Left ventricle myocardium inferior (tissue), 1 donor: ENCODE results near the gene SPTLC1. TPM values are rescaled to one million over a fixed set of nuclear protein-coding genes. Genes with fewer than 3 reads are reported as not detected.
A peak's percentile ranks its signal among the peaks of the same experiment; 100 is the strongest.
"Not testable (repeated sequence)": the region's sequence is repeated elsewhere in the genome, so short reads cannot be mapped to it uniquely, and the experiment has no call there.

Experiments
- DNase-seq: peaks from one replicate; pipeline ENCODE4 v3.0.0-alpha.2; 2020
- H3K27ac ChIP-seq: fragments of 200-600 bp; replicated peaks from 2 replicates; pipeline ENCODE4 v1.8.0; 2021
- H3K27me3 ChIP-seq: fragments of 200-600 bp; 2 replicates; pipeline ENCODE4 v1.8.0; 2021; ENCODE audit warnings: low read depth
- H3K36me3 ChIP-seq: fragments of 200-600 bp; 2 replicates; pipeline ENCODE4 v1.8.0; 2021
- H3K4me1 ChIP-seq: fragments of 200-600 bp; 2 replicates; pipeline ENCODE4 v1.8.0; 2021
- H3K4me3 ChIP-seq: fragments of 200-600 bp; 2 replicates; pipeline ENCODE4 v1.8.0; 2021; ENCODE audit warnings: mild to moderate bottlenecking, moderate library complexity
- H3K9me3 ChIP-seq: fragments of 200-600 bp; replicated peaks from 2 replicates; pipeline ENCODE4 v1.8.0; 2021
- intact Hi-C: fragments of 100-400 bp; cut with micrococcal nuclease; formaldehyde crosslinking; loops from one replicate; pipeline ENCODE4 v1.11.0; 2022
- total RNA-seq: library from RNA; stranded (reverse); fragmentation: NEBNext Ultra II Directional; extraction: Animal tissue kit (Norgen Biotek cat#: 25700); gene quantifications from one replicate; pipeline ENCODE4 v1.2.1, GENCODE V29; 2021
- TF ChIP-seq, protein P1 (sequence below): fragments of 200-600 bp; IDR thresholded peaks from 2 replicates; pipeline ENCODE4 v1.8.0; 2021; ENCODE audit warnings: antibody characterized with exemption, mild to moderate bottlenecking, borderline replicate concordance
- donor health status: DM: no; HTN: yes; CAD: no; lungs with severe emphysema.

The SPTLC1 gene
- total RNA-seq, 1 donor from 2014 or later: 21.9 TPM

DNA sequence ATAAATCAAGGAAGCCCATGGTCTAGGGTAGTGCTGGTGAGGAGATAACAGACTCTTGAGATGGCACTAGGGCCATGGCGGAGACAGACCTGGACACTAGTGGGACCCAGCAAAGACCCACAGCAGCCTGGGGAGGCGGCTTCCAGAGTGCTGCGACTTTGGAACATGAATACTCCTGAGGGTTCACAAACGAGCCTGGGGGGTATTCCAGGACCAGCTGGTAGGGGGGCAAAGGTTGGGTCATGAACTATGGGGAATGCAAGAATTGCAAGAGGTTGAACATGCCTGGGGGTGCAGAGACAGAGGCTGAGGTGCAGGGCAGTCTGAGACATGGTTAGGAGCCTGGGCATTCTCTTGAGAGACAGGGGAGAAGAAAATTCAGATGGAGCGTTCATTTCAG is 43.8 kb upstream of the SPTLC1 start:
- intact Hi-C loops: no loop called here
- TF ChIP-seq, protein P1, sequence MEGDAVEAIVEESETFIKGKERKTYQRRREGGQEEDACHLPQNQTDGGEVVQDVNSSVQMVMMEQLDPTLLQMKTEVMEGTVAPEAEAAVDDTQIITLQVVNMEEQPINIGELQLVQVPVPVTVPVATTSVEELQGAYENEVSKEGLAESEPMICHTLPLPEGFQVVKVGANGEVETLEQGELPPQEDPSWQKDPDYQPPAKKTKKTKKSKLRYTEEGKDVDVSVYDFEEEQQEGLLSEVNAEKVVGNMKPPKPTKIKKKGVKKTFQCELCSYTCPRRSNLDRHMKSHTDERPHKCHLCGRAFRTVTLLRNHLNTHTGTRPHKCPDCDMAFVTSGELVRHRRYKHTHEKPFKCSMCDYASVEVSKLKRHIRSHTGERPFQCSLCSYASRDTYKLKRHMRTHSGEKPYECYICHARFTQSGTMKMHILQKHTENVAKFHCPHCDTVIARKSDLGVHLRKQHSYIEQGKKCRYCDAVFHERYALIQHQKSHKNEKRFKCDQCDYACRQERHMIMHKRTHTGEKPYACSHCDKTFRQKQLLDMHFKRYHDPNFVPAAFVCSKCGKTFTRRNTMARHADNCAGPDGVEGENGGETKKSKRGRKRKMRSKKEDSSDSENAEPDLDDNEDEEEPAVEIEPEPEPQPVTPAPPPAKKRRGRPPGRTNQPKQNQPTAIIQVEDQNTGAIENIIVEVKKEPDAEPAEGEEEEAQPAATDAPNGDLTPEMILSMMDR: no peak
- no peaks in the 10 kb centered on the region for H3K4me1 ChIP-seq
- H3K27me3 ChIP-seq: peaks cover 3% of the 10 kb centered on the region
- peaks cover 1% of the 10 kb centered on the region for H3K9me3 ChIP-seq
- H3K4me3 ChIP-seq: no peak overlapping the region
- no peak overlapping the region for H3K27ac ChIP-seq
- no peak for DNase-seq
- H3K36me3 ChIP-seq: no peaks in the 10 kb centered on the region

DNA sequence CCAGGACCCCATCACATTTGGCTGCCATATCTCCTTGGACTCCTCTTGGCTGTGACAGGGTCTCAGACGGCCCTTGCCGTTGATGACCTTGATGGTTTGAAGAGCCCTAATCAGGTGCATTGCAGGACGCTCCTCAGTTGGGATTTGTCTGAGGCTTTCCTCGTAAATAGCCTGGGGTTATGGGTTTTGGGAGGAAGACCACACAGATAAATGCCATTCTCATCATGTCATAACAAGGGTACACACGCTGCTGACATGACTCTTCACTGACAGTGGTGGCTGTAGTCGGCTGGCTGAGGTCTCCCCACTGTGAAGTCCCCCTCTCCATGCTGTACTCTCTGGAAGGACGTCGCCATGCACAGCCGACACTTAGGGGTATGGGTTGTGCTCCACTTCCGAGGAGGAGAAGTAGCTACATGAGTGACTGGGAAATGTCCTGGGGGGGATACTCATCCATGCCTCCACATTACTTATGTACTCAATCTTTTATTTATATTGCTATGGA is 42.9 kb upstream of the SPTLC1 start:
- Histone ChIP-seq H3K27ac (no peak overlapping the region), H3K27me3 (peaks cover 3% of the 10 kb centered on the region), H3K36me3 (no peaks in the 10 kb centered on the region), H3K4me1 (no peaks in the 10 kb centered on the region), H3K9me3 (no peaks in the 10 kb centered on the region), H3K4me3 (no peak overlapping the region)
- TF ChIP-seq, protein P1: no peak
- DNase-seq: no peak
- intact Hi-C loops: no loop called here

DNA sequence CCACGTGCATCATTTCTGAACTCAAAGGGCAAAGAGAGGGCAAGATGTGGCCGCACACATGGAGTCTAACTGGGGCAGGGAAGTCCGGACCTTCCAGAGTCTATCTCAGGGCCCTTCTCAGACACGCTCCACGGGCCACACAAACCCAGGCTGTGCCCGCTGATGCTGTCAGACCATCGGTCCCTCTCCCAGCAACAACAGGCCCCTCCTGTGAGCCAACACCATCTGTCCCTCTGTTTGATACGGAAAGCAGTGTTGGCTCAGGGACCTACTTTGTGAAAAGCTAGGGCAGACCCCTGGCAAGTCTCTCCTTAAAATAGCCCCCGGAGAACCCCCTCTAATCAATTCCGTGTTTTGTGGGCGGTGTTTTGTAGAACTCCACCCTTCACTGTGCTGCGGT is 40.5 kb upstream of the SPTLC1 start:
- H3K4me1 ChIP-seq, intact Hi-C loops, H3K27me3 ChIP-seq, H3K36me3 ChIP-seq, H3K9me3 ChIP-seq, H3K27ac ChIP-seq, DNase-seq, H3K4me3 ChIP-seq: not testable (repeated sequence)

DNA sequence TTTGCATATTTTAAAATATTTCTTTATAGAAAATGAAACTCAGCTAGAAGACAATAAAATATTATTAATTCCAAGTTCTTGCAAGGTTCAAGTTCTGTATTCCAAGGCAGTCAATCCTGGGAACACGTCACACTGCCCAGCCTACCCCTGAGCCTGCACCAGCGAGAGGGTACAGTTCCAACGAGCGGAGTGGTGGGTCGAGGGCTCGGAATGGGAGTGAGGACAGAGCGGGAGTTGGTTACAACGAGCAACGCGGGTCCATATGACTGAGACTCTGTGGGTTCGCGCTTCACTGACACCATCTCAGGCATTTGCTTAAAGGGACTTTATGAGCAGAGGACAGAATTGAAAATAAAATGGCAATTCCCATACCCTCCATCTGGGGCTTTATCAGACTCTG is 40.0 kb upstream of the SPTLC1 start:
- TF ChIP-seq, protein P1: no peak
- intact Hi-C loops: no loop called here
- Histone ChIP-seq H3K4me1 (peaks cover 7% of the 10 kb centered on the region), H3K27ac (no peak overlapping the region), H3K36me3 (no peaks in the 10 kb centered on the region), H3K4me3 (no peak overlapping the region), H3K27me3 (peaks cover 3% of the 10 kb centered on the region), H3K9me3 (no peaks in the 10 kb centered on the region)
- DNase-seq: no peak

DNA sequence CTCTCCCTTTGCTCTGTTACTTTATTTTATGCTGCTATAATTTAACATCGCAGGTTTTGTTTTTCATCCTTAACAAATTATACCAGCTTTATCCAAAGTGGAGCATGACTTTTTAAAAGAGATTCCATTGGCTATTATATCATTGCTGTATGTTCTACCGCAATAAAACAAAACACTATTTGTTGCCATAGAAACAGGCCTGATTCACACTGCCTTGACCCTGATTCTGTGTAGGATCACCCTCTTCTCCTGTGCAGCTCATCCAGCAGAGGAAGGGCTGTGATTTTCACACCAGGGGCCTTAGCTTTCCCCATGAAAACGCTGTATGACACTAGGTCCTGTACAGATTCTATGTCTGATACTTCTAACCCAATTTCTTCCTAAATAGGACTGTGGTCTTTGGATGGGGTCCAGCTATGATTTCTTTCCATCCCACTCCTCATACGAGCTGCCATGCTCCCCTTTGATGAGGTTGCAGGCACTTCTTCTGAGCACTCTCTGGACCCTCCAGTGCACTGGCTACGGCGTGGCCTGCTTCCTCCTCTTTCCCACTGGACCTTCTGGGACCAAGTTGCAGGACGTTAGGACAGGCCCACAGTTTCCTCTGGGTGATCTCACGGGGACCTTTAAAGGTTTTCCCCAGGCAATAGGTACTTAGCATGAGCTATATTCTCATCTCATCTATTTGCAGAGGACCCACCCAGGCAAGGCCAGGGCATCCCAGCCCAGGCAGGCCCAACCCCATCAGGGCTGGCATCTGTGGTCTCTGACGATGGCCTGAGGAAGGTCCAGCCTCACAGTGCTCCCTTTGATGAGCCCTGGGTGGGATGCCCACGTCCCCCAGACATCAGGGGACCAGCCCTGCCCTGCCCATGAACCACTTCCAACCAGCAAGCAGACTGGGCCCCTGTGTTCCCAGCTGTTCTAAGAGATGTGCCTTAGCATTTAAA is 38.5 kb upstream of the SPTLC1 start:
- H3K36me3 ChIP-seq, DNase-seq, H3K27ac ChIP-seq, H3K4me1 ChIP-seq, intact Hi-C loops, H3K9me3 ChIP-seq, H3K27me3 ChIP-seq, H3K4me3 ChIP-seq: not testable (repeated sequence)

DNA sequence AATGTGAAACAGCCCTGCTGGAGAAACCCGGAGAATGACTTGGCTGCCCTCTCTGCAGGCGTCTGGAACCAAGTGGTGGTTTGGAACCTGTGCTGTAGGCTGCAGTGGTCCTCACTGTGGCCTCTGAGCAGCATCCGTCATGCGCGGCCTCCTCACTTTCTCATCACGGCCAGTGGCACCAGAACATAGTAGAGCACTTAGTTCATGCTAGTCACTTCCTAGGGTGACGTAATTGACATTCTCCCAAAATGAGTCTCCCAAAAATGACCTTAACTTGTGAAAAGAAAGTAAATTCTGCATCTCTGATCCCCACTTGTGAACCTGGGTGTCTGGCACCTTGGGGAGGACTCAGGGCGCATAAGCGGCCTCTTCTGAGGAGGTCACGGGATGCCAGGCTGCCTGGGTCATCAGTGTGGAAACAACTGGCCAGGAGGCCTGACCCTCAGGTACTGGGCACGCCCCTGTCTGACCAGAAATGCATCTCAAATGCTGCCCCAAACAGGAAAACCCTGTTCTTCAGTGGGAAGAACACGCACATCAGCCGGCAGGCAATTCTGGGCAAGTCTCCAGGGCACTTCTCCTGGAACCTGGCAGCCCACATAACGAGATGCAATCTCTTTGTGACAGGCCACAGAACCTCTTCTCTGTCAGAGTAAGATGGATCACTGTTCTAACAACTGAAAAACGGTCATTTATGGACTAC is 36.6 kb upstream of the SPTLC1 start:
- H3K27me3 ChIP-seq: peaks cover 7% of the 10 kb centered on the region
- TF ChIP-seq, protein P1: no peak
- H3K4me3 ChIP-seq: no peak overlapping the region
- H3K36me3 ChIP-seq: no peaks in the 10 kb centered on the region
- peak; percentile 39 for DNase-seq
- H3K9me3 ChIP-seq: no peaks in the 10 kb centered on the region
- H3K4me1 ChIP-seq: peaks cover 20% of the 10 kb centered on the region
- H3K27ac ChIP-seq: no peak overlapping the region
- intact Hi-C loops: no loop called here

DNA sequence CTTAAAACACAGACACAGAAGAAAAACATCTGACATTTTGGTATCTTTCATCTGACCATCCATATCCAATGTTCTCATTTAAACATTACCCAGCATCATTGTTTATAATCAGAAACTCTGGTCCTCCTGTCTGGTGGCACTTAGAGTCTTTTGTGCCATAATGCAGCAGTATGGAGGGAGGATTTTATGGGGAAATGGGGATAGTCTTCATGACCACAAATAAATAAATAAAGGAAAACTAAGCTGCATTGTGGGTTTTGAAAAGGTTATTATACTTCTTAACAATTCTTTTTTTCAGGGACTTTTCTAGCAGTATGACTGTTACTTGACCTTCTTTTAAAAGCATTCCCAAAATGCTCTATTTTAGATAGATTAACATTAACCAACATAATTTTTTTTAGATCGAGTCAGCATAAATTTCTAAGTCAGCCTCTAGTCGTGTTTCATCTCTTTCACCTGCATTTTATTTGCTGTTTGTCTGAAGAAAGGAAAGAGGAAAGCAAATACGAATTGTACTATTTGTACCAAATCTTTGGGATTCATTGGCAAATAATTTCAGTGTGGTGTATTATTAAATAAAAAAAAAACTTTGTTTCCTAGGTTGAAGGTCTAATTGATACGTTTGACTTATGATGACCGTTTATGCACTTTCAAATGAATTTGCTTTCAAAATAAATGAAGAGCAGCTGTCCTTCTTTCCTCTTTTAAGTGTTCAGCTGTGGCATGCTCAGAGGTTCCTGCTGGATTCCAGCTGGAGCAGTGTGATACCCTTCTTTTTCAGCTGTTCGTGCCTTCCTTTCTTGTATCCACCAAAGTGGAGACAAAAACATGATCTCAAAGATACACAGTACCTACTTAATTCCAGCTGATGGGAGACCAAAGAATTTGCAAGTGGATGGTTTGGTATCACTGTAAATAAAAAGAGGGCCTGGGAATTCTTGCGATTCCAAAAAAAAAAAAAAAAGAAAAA is 35.6 kb upstream of the SPTLC1 start:
- H3K4me1 ChIP-seq: peaks cover 28% of the 10 kb centered on the region
- intact Hi-C loops, H3K27ac ChIP-seq, H3K36me3 ChIP-seq, DNase-seq, H3K27me3 ChIP-seq, H3K4me3 ChIP-seq, H3K9me3 ChIP-seq: not testable (repeated sequence)
